SK-N-SH (cell line): Measurements from ENCODE around the gene ZNF20. TPM values are rescaled to one million over a fixed set of nuclear protein-coding genes. Genes with fewer than 3 reads are reported as not detected.

Experiments used
- CTCF ChIA-PET: fragments of 300-600, 350-600 bp; formaldehyde crosslinking; extraction: SDS; loops from one replicate; lab custom pipeline; 2021; lab: Yijun Ruan, JAX
- POLR2A ChIA-PET: fragments of 350-600 bp; sonication (Branson Sonifier 250); formaldehyde crosslinking; extraction: SDS; loops from one replicate; lab custom pipeline; 2020; ENCODE audit warnings: antibody characterized with exemption, inconsistent platforms; lab: Yijun Ruan, JAX
- DNase-seq: peaks from one replicate; pipeline ENCODE4 v3.0.0; 2012
- H2AFZ ChIP-seq: fragments of 200-600 bp; sonication (generic); 2 replicates; pipeline ENCODE4 v1.8.1; 2016; ENCODE audit warnings: antibody characterized with exemption, mild to moderate bottlenecking, low read depth
- H3F3A ChIP-seq: fragments of 200-600 bp; sonication (generic); replicated peaks from 2 replicates; pipeline ENCODE3; 2016; ENCODE audit warnings: antibody characterized with exemption, mild to moderate bottlenecking; ENCODE audit not compliant: insufficient read depth
- H3K27ac ChIP-seq, 2 experiments: fragments of 200-500 bp in 1 of 2; fragments of 200-600 bp in 1 of 2; sonication (Bioruptor generic) in 1 of 2; sonication (generic), shearing (Covaris generic) in 1 of 2; 2 replicates each; pipeline versions ENCODE4 v1.5.1 to v1.6.1; 2014 to 2016; ENCODE audit warnings: low read depth in 2 of 2, inconsistent platforms in 1 of 2, low read length in 1 of 2, mild to moderate bottlenecking in 1 of 2, mixed read lengths in 1 of 2
- H3K27me3 ChIP-seq: fragments of 200-600 bp; sonication (generic), shearing (Covaris generic); 2 replicates; pipeline ENCODE4 v1.6.1; 2016; ENCODE audit warnings: mixed run types; ENCODE audit not compliant: insufficient read depth
- H3K36me3 ChIP-seq, 2 experiments: fragments of 200-500 bp in 1 of 2; fragments of 200-600 bp in 1 of 2; sonication (Bioruptor generic) in 1 of 2; sonication (generic) in 1 of 2; replicated peaks in 1 of 2; 2 replicates each; pipeline versions ENCODE3 to v1.5.1; 2014 to 2016; ENCODE audit warnings: low read length in 1 of 2, mild to moderate bottlenecking in 1 of 2; ENCODE audit not compliant: insufficient read depth in 2 of 2, control insufficient read depth in 1 of 2
- H3K4me1 ChIP-seq, 2 experiments: fragments of 200-500 bp in 1 of 2; fragments of 200-600 bp in 1 of 2; sonication (Bioruptor generic) in 1 of 2; sonication (generic), shearing (Covaris generic) in 1 of 2; 2 replicates each; pipeline versions ENCODE4 v1.5.1 to v1.6.1; 2014 to 2016; ENCODE audit warnings: low read depth in 1 of 2, low read length in 1 of 2, mixed run types in 1 of 2; ENCODE audit not compliant: insufficient read depth in 2 of 2, control insufficient read depth in 1 of 2
- H3K4me2 ChIP-seq: fragments of 200-600 bp; sonication (generic), shearing (Covaris generic); 2 replicates; pipeline ENCODE4 v1.6.1; 2017; ENCODE audit warnings: mixed run types
- H3K4me3 ChIP-seq, 2 experiments: fragments of 200-500 bp in 1 of 2; fragments of 200-600 bp in 1 of 2; sonication (Bioruptor generic) in 1 of 2; sonication (generic), shearing (Covaris generic) in 1 of 2; 2 replicates each; pipeline versions ENCODE4 v1.5.1 to v1.8.1; 2014 to 2016; ENCODE audit warnings: low read depth in 2 of 2, inconsistent platforms in 1 of 2, low read length in 1 of 2, mild to moderate bottlenecking in 1 of 2, mixed read lengths in 1 of 2, moderate library complexity in 1 of 2
- H3K79me2 ChIP-seq: fragments of 200-600 bp; sonication (generic); 2 replicates; pipeline ENCODE4 v1.8.1; 2017; ENCODE audit warnings: mild to moderate bottlenecking; ENCODE audit not compliant: insufficient read depth
- H3K9ac ChIP-seq: fragments of 200-600 bp; sonication (generic); 2 replicates; pipeline ENCODE4 v1.6.1; 2017; ENCODE audit warnings: mixed run types
- H3K9me2 ChIP-seq: fragments of 200-600 bp; sonication (generic); 2 replicates; pipeline ENCODE4 v1.6.1; 2017; ENCODE audit warnings: mixed run types
- H3K9me3 ChIP-seq: fragments of 200-600 bp; sonication (generic); 2 replicates; pipeline ENCODE4 v1.6.1; 2017; ENCODE audit warnings: mixed run types, mild to moderate bottlenecking, moderate library complexity
- H4K20me1 ChIP-seq: fragments of 200-600 bp; sonication (generic); 2 replicates; pipeline ENCODE4 v1.6.1; 2017; ENCODE audit warnings: mild to moderate bottlenecking, mixed run types; ENCODE audit not compliant: insufficient read depth
- FOSL2 ChIP-seq: IDR thresholded peaks from 2 replicates; pipeline ENCODE4 v1.4.0; 2012; ENCODE audit warnings: low read depth, mild to moderate bottlenecking, moderate library complexity, borderline replicate concordance
- JUND ChIP-seq: IDR thresholded peaks from 2 replicates; pipeline ENCODE4 v1.4.0; 2012
- RAD21 ChIP-seq: IDR thresholded peaks from 2 replicates; pipeline ENCODE4 v1.6.1; 2012; ENCODE audit warnings: mild to moderate bottlenecking, low read length
- RCOR1 ChIP-seq: fragments of 150-350 bp; IDR thresholded peaks from 2 replicates; pipeline ENCODE4 v1.6.1; 2017; ENCODE audit warnings: antibody characterized with exemption, low read length
- REST ChIP-seq: IDR thresholded peaks from 2 replicates; pipeline ENCODE4 v1.6.1; 2012; ENCODE audit warnings: mild to moderate bottlenecking, low read depth, low read length, moderate library complexity
- WGBS: methylation state at CpG from one replicate; pipeline ENCODE4 v1.1.6; 2017; ENCODE audit warnings: low lambda C conversion rate; 5-methylcytosine and 5-hydroxymethylcytosine counted together
- polyA plus RNA-seq, 3 experiments: library from polyadenylated mRNA; depleted of rRNA; stranded (reverse); fragments of >200 nt; gene quantifications; 2 replicates each; pipeline ENCODE4 v1.2.3, GENCODE V29; 2012
- TF ChIP-seq, protein P1 (sequence below): fragments of 200-600 bp; sonication (generic); IDR thresholded peaks from 2 replicates; pipeline ENCODE4 v1.6.1; 2017; ENCODE audit warnings: antibody characterized with exemption, mild to moderate bottlenecking, moderate library complexity
- TF ChIP-seq, protein P2 (sequence below): IDR thresholded peaks from 2 replicates; pipeline ENCODE4; 2012
- TF ChIP-seq, protein P3 (sequence below): fragments of 150-350 bp; IDR thresholded peaks from 2 replicates; pipeline ENCODE4 v1.6.1; 2017; ENCODE audit warnings: antibody characterized with exemption, low read length, low read depth, borderline replicate concordance

The ZNF20 gene
- polyA plus RNA-seq, 1 of the 3 experiments (the other 2 are of a cell fraction), result 1.8 TPM

- no peak for TF ChIP-seq REST
- TF ChIP-seq, protein P1, sequence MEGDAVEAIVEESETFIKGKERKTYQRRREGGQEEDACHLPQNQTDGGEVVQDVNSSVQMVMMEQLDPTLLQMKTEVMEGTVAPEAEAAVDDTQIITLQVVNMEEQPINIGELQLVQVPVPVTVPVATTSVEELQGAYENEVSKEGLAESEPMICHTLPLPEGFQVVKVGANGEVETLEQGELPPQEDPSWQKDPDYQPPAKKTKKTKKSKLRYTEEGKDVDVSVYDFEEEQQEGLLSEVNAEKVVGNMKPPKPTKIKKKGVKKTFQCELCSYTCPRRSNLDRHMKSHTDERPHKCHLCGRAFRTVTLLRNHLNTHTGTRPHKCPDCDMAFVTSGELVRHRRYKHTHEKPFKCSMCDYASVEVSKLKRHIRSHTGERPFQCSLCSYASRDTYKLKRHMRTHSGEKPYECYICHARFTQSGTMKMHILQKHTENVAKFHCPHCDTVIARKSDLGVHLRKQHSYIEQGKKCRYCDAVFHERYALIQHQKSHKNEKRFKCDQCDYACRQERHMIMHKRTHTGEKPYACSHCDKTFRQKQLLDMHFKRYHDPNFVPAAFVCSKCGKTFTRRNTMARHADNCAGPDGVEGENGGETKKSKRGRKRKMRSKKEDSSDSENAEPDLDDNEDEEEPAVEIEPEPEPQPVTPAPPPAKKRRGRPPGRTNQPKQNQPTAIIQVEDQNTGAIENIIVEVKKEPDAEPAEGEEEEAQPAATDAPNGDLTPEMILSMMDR, result no peak
- TF ChIP-seq, protein P2, sequence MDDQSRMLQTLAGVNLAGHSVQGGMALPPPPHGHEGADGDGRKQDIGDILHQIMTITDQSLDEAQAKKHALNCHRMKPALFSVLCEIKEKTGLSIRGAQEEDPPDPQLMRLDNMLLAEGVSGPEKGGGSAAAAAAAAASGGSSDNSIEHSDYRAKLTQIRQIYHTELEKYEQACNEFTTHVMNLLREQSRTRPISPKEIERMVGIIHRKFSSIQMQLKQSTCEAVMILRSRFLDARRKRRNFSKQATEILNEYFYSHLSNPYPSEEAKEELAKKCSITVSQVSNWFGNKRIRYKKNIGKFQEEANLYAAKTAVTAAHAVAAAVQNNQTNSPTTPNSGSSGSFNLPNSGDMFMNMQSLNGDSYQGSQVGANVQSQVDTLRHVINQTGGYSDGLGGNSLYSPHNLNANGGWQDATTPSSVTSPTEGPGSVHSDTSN, result no peak
- TF ChIP-seq, protein P3, sequence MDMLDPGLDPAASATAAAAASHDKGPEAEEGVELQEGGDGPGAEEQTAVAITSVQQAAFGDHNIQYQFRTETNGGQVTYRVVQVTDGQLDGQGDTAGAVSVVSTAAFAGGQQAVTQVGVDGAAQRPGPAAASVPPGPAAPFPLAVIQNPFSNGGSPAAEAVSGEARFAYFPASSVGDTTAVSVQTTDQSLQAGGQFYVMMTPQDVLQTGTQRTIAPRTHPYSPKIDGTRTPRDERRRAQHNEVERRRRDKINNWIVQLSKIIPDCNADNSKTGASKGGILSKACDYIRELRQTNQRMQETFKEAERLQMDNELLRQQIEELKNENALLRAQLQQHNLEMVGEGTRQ, result no peak
These were observed 47.9 kb downstream of the ZNF20 start (continued) for GRCh38 chr19:12092065-12092867.

GRCh38 chr19:12090807-12091206 is 49.3 kb downstream of the ZNF20 start:
- no peak for TF ChIP-seq JUND
- peak; percentile 36 for TF ChIP-seq RAD21
- no peak for TF ChIP-seq FOSL2
- TF ChIP-seq, protein P1, result peak; percentile 36
- no peak for TF ChIP-seq RCOR1
- no peaks in the 10 kb centered on the region for H3K79me2 ChIP-seq
- ChIA-PET POLR2A (no interaction called here), CTCF (interaction anchor here (0.7 to 2.2 kb wide), 6 partner anchors 9 to 262 kb away, joined by 3 to 16 read pairs (median 7); partner anchors contain the start of genes ZNF20 and ZNF433)
- H3K27ac ChIP-seq, result no peak overlapping the region
- H4K20me1 ChIP-seq, result no peaks in the 10 kb centered on the region
- H3K9me3 ChIP-seq, result no peaks in the 10 kb centered on the region
- no peaks in the 10 kb centered on the region for H3K36me3 ChIP-seq
- 73% methylated on average over 5 of the region's 5 CpGs for WGBS
- H3K9ac ChIP-seq, result no peak overlapping the region
- peak; percentile 58 for DNase-seq
- H3K27me3 ChIP-seq, result no peaks in the 10 kb centered on the region
- no peaks in the 10 kb centered on the region for H3K4me1 ChIP-seq
- H3F3A ChIP-seq, result no peaks in the 10 kb centered on the region
- no peaks in the 10 kb centered on the region for H3K9me2 ChIP-seq
- no peak overlapping the region for H3K4me2 ChIP-seq
- peak overlapping the region in 1 of 2 experiments; percentile 48; a peak in 1 of 4 replicates for H3K4me3 ChIP-seq
- no peak overlapping the region for H2AFZ ChIP-seq
